HepG2 (cell line): ENCODE measurements around the gene SLC48A1. TPM values are rescaled to one million over a fixed set of nuclear protein-coding genes. Genes with fewer than 3 reads are reported as not detected.

Experiments
- ELF1 ChIP-seq: sonication (generic); formaldehyde crosslinking; IDR thresholded peaks from 2 replicates; pipeline ENCODE4 v1.4.0; 2020; ENCODE audit warnings: missing genetic modification reagents
- FOXP1 ChIP-seq, 2 experiments: fragments of 450-650 bp in 1 of 2; IDR thresholded peaks; 2 replicates each; pipeline ENCODE4 v1.6.1; 2017 to 2018; ENCODE audit warnings: antibody characterized with exemption in 1 of 2
- HNF4A ChIP-seq: sonication (generic); formaldehyde crosslinking; IDR thresholded peaks from 2 replicates; pipeline ENCODE4 v1.4.0; 2020; ENCODE audit warnings: missing genetic modification reagents
- MYNN ChIP-seq: sonication (generic); formaldehyde crosslinking; IDR thresholded peaks from 2 replicates; pipeline ENCODE4 v1.4.0; 2020; ENCODE audit warnings: mild to moderate bottlenecking, low read depth, missing genetic modification reagents
- POGZ ChIP-seq: sonication (generic); formaldehyde crosslinking; IDR thresholded peaks from 2 replicates; pipeline ENCODE4 v1.4.0; 2020; ENCODE audit warnings: mild to moderate bottlenecking, missing genetic modification reagents
- SP5 ChIP-seq: IDR thresholded peaks from 2 replicates; pipeline ENCODE4 v1.6.1; 2016; ENCODE audit warnings: low read depth, borderline replicate concordance
- ZBTB37 ChIP-seq: sonication (generic); formaldehyde crosslinking; IDR thresholded peaks from 2 replicates; pipeline ENCODE4 v1.4.0; 2020; ENCODE audit warnings: mild to moderate bottlenecking, missing genetic modification reagents
- ZC3H4 ChIP-seq: sonication (generic); formaldehyde crosslinking; IDR thresholded peaks from 2 replicates; pipeline ENCODE4 v1.4.0; 2020; ENCODE audit warnings: missing genetic modification reagents, borderline replicate concordance
- ZMAT3 ChIP-seq: sonication (generic); formaldehyde crosslinking; conservative IDR thresholded peaks from 2 replicates; pipeline ENCODE4 v1.7.0; 2021; ENCODE audit warnings: missing genetic modification reagents
- ZNF180 ChIP-seq: sonication (generic); formaldehyde crosslinking; IDR thresholded peaks from 2 replicates; pipeline ENCODE4 v1.4.0; 2020; ENCODE audit warnings: low read depth, missing genetic modification reagents, borderline replicate concordance
- ZNF746 ChIP-seq: sonication (generic); formaldehyde crosslinking; IDR thresholded peaks from 2 replicates; pipeline ENCODE4 v1.8.0; 2022; ENCODE audit warnings: mild to moderate bottlenecking, missing genetic modification reagents
- polyA plus RNA-seq, 8 experiments: library from polyadenylated mRNA; depleted of rRNA in 3 of 8; stranded (reverse) in 7 of 8; unstranded in 1 of 8; fragments of >200 nt; fragmentation: Illumina TruSeq in 4 of 8; extraction: Trizol in 4 of 8; gene quantifications; 2 replicates each; pipeline versions ENCODE4 v1.2.1 to v1.2.3, GENCODE V29; 2011 to 2016; ENCODE audit warnings: low read depth in 4 of 8, missing spikeins in 1 of 8, mixed read lengths in 1 of 8; ENCODE audit not compliant: insufficient read depth in 1 of 8
- total RNA-seq, 5 experiments: library from RNA; depleted of rRNA; stranded (reverse); fragments of >200 nt; fragmentation: Illumina TruSeq; extraction: Trizol; gene quantifications; 2 replicates each; pipeline ENCODE4 v1.2.3, GENCODE V29; 2016; ENCODE audit warnings: low read depth in 1 of 5
- TF ChIP-seq, protein P1 (sequence below): sonication (generic); formaldehyde crosslinking; IDR thresholded peaks from 2 replicates; pipeline ENCODE4 v1.4.0; 2020; ENCODE audit warnings: missing genetic modification reagents, borderline replicate concordance
- TF ChIP-seq, protein P2 (sequence below), 2 experiments: sonication (generic) in 1 of 2; formaldehyde crosslinking in 1 of 2; IDR thresholded peaks; 2 replicates each; pipeline versions ENCODE4 v1.4.0 to v1.6.1; 2016 to 2020; ENCODE audit warnings: borderline replicate concordance in 1 of 2, low read depth in 1 of 2, mild to moderate bottlenecking in 1 of 2, missing genetic modification reagents in 1 of 2
- TF ChIP-seq, protein P3 (sequence below): sonication (generic); formaldehyde crosslinking; IDR thresholded peaks from 2 replicates; pipeline ENCODE4 v1.5.1; 2020; ENCODE audit warnings: mild to moderate bottlenecking, missing genetic modification reagents, moderate library complexity
- TF ChIP-seq, protein P4 (sequence below): sonication (generic); formaldehyde crosslinking; conservative IDR thresholded peaks from 2 replicates; pipeline ENCODE4 v1.4.0; 2020; ENCODE audit warnings: missing genetic modification reagents

SLC48A1 gene
- total and polyA plus RNA-seq, 2 of the 13 experiments (the other 11 are each of a cell fraction or from before 2014, with no cell fraction given), result 2.2 to 3.7 TPM

DNA sequence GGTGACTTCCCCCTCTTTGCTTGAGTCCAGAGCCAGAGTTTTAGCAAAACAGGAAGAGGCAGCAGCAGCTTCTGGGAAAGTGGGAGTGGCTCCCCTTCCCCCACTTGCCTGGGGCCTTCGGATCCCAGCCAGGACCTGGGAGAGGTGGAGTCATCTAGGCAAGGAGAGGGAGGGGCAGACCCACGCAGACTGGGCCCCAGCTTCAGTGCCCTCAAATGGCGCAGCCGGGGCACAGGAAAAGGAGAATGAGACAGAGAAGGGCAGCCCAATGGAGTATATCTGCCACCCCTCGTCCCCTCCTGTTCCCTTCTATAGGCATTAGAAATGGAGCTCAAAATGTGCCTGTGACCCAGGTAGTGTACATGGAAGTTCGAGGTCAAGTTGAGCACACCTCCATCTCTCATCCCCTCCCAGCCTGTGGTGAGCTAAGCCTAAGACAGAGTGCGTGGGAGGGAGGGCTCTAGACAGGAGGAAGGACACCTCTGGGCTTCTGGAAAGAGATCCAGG, 56.0 kb downstream of the SLC48A1 start (continued):
- TF ChIP-seq, protein P1, sequence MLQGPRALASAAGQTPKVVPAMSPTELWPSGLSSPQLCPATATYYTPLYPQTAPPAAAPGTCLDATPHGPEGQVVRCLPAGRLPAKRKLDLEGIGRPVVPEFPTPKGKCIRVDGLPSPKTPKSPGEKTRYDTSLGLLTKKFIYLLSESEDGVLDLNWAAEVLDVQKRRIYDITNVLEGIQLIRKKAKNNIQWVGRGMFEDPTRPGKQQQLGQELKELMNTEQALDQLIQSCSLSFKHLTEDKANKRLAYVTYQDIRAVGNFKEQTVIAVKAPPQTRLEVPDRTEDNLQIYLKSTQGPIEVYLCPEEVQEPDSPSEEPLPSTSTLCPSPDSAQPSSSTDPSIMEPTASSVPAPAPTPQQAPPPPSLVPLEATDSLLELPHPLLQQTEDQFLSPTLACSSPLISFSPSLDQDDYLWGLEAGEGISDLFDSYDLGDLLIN (CRISPR knock-in tag), result no peak
- TF ChIP-seq, protein P2, sequence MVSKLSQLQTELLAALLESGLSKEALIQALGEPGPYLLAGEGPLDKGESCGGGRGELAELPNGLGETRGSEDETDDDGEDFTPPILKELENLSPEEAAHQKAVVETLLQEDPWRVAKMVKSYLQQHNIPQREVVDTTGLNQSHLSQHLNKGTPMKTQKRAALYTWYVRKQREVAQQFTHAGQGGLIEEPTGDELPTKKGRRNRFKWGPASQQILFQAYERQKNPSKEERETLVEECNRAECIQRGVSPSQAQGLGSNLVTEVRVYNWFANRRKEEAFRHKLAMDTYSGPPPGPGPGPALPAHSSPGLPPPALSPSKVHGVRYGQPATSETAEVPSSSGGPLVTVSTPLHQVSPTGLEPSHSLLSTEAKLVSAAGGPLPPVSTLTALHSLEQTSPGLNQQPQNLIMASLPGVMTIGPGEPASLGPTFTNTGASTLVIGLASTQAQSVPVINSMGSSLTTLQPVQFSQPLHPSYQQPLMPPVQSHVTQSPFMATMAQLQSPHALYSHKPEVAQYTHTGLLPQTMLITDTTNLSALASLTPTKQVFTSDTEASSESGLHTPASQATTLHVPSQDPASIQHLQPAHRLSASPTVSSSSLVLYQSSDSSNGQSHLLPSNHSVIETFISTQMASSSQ (IDR thresholded peaks at IDR 0.05; ENCODE audit: low read depth), result no peak
- TF ChIP-seq, protein P2 (CRISPR knock-in tag; IDR thresholded peaks at IDR 0.05; ENCODE audit: borderline replicate concordance), result no peak
- TF ChIP-seq ZMAT3 (CRISPR knock-in tag) (no peak), ZC3H4 (no peak), FOXP1 (IDR thresholded peaks at IDR 0.05) (no peak), FOXP1 (CRISPR knock-in tag; IDR thresholded peaks at IDR 0.05) (no peak), ZNF746 (CRISPR knock-in tag) (no peak), HNF4A (CRISPR knock-in tag) (no peak), POGZ (CRISPR knock-in tag) (no peak), MYNN (CRISPR knock-in tag) (no peak), ZNF180 (CRISPR knock-in tag) (no peak), SP5 (CRISPR knock-in tag) (peak; percentile 19; the same call in 1 of the 2 replicates), ZBTB37 (CRISPR knock-in tag) (no peak), ELF1 (CRISPR knock-in tag) (0 out of 2 replicates have a peak, but pooled peaks have one; percentile 15)
- TF ChIP-seq, protein P3, sequence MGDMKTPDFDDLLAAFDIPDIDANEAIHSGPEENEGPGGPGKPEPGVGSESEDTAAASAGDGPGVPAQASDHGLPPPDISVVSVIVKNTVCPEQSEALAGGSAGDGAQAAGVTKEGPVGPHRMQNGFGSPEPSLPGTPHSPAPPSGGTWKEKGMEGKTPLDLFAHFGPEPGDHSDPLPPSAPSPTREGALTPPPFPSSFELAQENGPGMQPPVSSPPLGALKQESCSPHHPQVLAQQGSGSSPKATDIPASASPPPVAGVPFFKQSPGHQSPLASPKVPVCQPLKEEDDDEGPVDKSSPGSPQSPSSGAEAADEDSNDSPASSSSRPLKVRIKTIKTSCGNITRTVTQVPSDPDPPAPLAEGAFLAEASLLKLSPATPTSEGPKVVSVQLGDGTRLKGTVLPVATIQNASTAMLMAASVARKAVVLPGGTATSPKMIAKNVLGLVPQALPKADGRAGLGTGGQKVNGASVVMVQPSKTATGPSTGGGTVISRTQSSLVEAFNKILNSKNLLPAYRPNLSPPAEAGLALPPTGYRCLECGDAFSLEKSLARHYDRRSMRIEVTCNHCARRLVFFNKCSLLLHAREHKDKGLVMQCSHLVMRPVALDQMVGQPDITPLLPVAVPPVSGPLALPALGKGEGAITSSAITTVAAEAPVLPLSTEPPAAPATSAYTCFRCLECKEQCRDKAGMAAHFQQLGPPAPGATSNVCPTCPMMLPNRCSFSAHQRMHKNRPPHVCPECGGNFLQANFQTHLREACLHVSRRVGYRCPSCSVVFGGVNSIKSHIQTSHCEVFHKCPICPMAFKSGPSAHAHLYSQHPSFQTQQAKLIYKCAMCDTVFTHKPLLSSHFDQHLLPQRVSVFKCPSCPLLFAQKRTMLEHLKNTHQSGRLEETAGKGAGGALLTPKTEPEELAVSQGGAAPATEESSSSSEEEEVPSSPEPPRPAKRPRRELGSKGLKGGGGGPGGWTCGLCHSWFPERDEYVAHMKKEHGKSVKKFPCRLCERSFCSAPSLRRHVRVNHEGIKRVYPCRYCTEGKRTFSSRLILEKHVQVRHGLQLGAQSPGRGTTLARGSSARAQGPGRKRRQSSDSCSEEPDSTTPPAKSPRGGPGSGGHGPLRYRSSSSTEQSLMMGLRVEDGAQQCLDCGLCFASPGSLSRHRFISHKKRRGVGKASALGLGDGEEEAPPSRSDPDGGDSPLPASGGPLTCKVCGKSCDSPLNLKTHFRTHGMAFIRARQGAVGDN (CRISPR knock-in tag), result 0 out of 2 replicates have a peak, but pooled peaks have one; percentile 11
- TF ChIP-seq, protein P4, sequence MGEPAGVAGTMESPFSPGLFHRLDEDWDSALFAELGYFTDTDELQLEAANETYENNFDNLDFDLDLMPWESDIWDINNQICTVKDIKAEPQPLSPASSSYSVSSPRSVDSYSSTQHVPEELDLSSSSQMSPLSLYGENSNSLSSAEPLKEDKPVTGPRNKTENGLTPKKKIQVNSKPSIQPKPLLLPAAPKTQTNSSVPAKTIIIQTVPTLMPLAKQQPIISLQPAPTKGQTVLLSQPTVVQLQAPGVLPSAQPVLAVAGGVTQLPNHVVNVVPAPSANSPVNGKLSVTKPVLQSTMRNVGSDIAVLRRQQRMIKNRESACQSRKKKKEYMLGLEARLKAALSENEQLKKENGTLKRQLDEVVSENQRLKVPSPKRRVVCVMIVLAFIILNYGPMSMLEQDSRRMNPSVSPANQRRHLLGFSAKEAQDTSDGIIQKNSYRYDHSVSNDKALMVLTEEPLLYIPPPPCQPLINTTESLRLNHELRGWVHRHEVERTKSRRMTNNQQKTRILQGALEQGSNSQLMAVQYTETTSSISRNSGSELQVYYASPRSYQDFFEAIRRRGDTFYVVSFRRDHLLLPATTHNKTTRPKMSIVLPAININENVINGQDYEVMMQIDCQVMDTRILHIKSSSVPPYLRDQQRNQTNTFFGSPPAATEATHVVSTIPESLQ (CRISPR knock-in tag), result no peak
